Esophagus muscularis mucosa (tissue), 4 donors: ENCODE data around the gene FGD2.

Experiments
- CTCF ChIP-seq, 3 experiments: fragments of 200-600 bp in 2 of 3; fragments of 450-650 bp in 1 of 3; sonication (generic) in 2 of 3; IDR thresholded peaks; one replicate each; pipeline ENCODE4 v1.5.1; 2017 to 2019; ENCODE audit warnings: antibody characterized with exemption in 3 of 3, mild to moderate bottlenecking in 2 of 3, moderate library complexity in 1 of 3
- EP300 ChIP-seq: sonication (generic); formaldehyde crosslinking; IDR thresholded peaks from one replicate; pipeline ENCODE4 v1.6.1; 2017; ENCODE audit warnings: antibody characterized with exemption
- POLR2AphosphoS5 ChIP-seq, 2 donors: sonication (generic); formaldehyde crosslinking; IDR thresholded peaks; one replicate each; pipeline ENCODE4 v1.6.1; 2017; ENCODE audit warnings: antibody characterized with exemption in 2 of 2

GRCh38 chr6:37005827-37006567 is 542 bp downstream of the FGD2 start:
- TF ChIP-seq EP300 = no peak
- TF ChIP-seq CTCF (IDR thresholded peaks at IDR 0.05) = no peak
- no peak for TF ChIP-seq POLR2AphosphoS5 (IDR thresholded peaks at IDR 0.05)
